Activated CD8-positive, alpha-beta memory T cell treated with anti-CD3 and anti-CD28 coated beads for 24 hours (primary cell): Measurements from ENCODE around the gene TPRN.
"Not testable (repeated sequence)": the region's sequence is repeated elsewhere in the genome, so short reads cannot be mapped to it uniquely, and the experiment has no call there.

Source experiments
- DNase-seq: peaks from one replicate; pipeline ENCODE4 v3.0.0-alpha.2; 2020

TPRN gene, protein sequence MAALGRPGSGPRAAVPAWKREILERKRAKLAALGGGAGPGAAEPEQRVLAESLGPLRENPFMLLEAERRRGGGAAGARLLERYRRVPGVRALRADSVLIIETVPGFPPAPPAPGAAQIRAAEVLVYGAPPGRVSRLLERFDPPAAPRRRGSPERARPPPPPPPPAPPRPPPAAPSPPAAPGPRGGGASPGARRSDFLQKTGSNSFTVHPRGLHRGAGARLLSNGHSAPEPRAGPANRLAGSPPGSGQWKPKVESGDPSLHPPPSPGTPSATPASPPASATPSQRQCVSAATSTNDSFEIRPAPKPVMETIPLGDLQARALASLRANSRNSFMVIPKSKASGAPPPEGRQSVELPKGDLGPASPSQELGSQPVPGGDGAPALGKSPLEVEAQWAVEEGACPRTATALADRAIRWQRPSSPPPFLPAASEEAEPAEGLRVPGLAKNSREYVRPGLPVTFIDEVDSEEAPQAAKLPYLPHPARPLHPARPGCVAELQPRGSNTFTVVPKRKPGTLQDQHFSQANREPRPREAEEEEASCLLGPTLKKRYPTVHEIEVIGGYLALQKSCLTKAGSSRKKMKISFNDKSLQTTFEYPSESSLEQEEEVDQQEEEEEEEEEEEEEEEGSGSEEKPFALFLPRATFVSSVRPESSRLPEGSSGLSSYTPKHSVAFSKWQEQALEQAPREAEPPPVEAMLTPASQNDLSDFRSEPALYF

GRCh38 chr9:137200311-137201204 is at the start of gene TPRN:
TSS of gene TPRN (minus strand) at chr9:137200741. CDS start at chr9:137200711, 30 bp downstream.
- peak; percentile 98 for DNase-seq

DNA sequence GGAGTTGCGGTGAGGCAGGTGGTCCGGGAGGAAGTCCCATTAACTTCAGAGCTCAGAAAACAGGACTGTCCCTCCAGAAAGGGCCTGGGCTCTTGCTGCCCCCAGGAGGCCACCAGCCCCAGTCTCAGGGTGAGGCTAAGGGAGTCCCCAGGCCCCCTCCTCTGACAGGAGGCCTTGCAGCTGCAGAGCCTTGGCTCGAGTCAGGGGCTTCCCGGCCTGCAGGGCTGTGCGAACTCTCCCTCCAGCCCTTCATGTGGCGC is 47.3 kb upstream of the TPRN start:
- no peak for DNase-seq

DNA sequence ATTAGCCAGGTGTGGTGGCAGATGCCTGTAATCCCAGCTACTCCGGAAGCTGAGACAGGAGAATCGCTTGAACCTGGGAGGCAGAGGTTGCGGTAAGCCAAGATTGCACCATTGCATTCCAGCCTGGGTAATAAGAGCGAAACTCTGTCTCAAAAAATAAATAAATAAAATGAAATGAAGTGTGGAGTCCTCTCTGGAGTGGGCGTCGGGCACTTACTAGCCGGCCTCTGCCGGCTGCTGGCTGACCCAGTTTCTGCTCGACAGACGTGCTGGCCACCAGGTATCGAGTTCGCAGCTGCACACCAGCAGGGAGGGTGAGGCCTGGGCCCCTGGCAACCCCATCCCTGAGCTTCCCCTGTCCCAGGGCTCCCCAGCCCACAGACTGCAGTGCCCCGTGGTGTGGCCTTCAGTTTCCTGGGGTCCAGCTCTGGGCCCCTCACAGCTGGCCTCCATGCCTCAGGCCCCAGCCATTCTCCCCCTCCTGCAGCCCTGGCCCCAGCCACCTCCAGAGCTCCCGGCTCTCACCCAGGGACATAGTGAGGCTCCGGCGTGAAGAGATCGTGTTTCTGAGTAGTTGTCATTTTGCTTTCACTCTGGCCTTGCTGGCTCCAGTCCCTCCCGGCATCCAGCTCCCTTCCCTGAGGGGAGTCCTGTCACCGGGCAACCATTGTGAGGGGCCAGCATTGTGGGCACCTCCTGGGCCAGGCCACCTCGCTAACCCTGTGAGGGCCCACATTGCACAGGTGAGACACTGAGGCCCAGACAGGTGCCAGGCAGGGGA is 46.8 kb upstream of the TPRN start:
- no peak for DNase-seq

DNA sequence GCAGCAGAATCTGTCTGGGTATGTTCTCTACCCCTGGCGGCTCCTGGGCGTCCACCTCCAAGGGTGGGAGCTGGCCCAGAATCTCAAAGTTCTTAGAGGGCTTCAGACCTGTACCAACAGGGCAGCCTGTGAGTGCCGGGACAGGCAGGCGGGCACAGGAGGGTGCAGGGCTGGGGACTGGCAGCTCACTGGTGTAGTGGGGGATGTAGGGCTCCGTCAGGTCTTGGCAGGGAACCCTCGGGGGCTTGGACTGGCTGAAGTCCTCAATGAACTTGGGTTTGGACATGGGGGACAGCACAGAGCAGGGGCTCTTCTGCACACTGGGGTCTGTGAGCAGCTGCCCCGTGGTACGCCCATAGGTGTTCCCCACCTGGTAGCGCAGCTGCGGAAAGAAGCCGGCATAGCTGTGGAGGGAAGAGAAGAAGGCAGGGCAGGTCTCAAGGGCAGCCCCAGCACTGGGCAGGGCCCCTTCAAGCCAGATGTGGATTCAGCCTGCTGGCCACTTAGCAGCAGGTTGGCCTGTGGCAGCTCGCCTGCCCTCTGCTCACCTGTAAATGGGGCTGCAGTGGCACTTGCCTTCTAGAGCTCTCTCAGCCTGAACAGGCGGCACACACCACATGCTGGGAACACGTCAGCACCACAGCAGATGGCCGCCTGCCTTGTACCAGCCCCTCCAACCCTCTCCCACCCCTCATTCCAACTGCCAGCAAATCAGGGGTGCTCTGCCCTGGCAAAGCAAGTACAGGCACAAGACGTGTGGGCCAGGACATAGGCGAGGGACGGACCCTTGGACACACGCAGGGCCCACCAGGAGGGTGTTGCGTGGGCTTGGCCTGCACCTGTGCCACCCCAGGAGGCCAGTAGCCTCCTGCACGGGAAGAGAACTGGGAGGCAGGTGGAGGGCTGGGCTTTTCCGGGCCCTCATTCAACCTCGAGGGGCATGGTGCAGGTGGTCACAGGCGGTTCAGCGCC is 45.2 kb upstream of the TPRN start:
- no peak for DNase-seq

GRCh38 chr9:137244486-137245449 is 44.2 kb upstream of the TPRN start:
- no peak for DNase-seq

DNA sequence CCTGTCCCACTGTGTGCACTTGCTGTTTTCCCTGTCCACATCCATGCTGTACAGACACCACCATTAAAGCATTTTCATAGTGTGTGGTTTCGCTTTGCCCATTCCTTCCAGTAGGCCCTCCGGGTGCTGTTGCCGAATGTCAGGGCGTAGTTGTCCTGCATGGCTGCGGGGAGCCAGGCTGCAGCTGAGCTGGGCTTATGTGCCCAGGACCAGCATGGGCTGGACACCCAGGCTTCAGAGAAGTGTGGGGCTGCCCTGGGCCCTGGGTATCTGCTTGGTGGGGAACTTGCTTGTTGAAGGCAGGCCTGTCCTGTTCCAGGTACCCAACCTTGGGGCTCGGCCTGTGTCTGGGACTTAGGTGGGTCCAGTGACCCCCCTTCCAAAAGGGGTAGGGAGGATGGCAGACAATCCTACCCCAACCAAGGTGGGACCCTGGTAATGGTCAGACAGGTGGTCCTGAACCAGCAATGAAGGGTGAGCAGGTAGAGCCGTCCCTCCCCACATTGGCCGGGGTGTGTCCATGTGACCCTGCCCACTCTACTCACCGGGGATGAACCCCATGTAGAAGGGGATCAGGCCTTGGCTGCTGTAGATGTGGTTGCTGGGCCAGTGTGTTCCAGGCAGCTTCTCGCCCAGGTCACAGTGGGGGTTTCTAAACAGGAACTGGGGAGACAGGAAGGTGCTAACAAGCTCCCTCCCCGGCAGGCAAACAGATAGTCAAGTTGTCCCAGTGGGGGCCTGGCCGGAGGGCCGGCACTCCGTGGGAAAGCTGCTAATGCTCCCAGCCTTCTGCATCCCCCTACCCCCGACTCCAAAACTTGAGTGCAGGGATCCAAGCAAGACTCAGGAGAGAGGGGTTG is 43.3 kb upstream of the TPRN start:
- DNase-seq: no peak

DNA sequence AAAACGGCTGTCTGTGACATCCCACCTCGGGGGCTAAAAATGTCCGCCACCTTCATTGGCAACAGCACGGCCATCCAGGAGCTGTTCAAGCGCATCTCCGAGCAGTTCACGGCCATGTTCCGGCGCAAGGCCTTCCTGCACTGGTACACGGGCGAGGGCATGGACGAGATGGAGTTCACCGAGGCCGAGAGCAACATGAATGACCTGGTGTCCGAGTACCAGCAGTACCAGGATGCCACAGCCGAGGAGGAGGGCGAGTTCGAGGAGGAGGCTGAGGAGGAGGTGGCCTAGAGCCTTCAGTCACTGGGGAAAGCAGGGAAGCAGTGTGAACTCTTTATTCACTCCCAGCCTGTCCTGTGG is 42.7 kb upstream of the TPRN start:
- not testable (repeated sequence) for DNase-seq

- DNase-seq: no peak
Measured at GRCh38 chr9:137242269-137243203, 42.0 kb upstream of the TPRN start.

- DNase-seq: peak; percentile 85
Measured at GRCh38 chr9:137241490-137242268, 41.1 kb upstream of the TPRN start.

GRCh38 chr9:137240841-137241489 is 40.4 kb upstream of the TPRN start, which contains the start of gene TUBB4B:
TSS of gene TUBB4B (plus strand) at chr9:137241287. CDS start at chr9:137241361, 74 bp downstream.
- peak; percentile 96 for DNase-seq

GRCh38 chr9:137240318-137240840 is 39.8 kb upstream of the TPRN start:
- peak; percentile 95 for DNase-seq

DNA sequence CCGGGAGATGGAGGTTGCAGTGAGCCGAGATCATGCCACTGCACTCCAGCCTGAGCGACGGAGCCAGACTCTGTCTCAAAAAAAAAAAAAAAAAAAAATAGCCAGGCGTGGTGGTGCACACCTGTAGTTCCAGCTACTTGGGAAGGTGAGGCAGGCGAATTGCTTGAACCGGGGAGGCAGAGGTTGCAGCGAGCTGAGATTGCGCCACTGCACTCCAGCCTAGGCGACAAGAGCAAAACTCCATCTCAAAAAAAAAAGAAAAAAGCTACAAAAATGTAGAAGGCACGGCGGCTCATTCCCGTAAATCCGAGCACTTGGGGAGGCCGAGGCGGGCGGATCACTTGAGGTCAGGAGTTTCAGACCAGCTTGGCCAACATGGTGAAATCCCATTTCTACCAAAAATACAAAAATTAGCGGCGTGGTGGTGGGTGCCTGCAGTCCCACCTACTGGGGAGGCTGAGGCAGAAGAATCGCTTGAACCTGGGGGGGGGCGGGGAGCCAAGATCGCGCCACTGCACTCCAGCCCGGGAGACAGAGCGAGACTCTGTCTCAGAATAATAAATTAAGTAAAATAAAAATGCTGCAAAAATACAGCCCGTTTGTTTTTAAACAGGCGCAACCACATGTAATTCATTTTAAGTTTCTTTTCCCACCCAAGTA is 39.1 kb upstream of the TPRN start:
- not testable (repeated sequence) for DNase-seq

DNA sequence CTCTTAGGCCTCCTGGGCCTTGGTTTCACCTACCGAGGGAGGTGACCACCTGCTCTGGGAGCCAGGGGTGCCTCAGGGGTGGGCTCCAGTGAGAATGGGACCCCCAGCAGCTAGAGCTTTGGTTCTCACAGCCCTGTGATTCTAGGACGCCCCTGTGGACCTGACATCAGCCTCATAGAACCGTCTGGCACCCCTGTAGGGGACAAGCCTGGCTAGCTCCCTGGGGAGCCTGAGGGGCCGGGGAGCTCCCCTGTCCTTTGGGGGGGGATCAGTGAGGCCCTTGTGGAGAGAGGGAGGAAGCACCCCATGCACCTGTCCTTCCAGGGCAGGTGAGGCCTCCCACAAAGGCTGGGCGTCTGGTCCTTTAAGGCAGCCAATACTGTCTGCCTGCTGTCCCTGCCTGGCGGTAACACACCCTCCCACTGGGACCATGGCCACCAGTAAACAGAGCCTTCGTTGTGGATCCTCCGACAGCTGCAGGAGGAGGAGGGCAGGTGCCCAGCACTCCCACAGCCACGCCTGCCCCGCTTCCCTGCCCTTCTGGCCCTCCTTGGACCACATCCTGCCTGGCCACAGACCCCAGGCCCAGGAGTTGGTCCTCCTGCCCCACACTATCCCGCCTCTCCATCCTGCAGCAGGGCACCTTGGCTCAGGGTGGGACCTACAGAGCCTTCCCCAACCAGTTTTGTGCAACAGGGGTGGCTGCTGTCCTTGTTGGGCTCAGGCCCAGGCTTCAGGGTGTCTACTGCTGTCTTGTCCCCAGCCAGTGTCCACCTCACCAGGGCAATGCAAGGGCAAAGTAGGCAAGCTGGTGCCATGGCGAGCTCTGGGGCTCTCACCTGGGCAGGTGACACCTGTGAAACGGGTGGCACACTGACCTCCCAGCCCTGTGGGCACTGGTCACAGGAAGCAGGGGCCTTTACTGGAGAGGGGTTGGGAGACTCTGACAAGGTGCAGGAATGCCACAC is 37.5 kb upstream of the TPRN start:
- DNase-seq: no peak

DNA sequence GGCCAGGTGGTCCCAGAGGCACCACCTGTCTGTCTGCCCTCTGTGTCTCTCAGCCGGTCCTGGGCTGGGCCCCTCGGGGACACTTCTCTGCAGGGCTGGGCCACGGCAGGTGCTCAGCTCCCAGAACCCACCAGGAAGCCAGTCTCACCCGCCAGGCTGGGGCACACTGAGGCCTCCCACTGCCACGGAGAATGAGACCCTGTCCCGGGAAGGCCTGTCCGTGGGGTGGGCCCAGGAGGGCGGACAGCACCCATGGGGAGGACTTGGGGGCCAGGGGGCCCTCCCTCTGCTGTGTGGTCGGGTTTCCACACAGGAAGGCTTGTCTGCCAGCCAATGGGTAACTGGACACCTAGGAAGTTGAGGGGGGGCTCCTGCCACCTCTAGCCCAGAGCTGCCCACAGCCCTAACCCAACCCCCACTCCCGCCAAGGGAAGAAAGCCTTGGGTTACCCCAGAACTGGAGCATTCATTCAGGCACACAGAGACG is 36.4 kb upstream of the TPRN start:
- DNase-seq: no peak
